Measurements from ENCODE around the gene AFF3.

Gene AFF3

GRCh38 chr2:100064165-100064564 lies 78.2 kb downstream of the AFF3 start:
- in situ Hi-C loops (cut with HindIII; ENCODE audit: low sequenced_read_pairs): no loop called here
- no peak for DNase-seq (ENCODE audit: low read depth, low spot score)
- TF ChIP-seq CTCF (IDR thresholded peaks at IDR 0.05; ENCODE audit: low read depth, low read length): no peak

GRCh38 chr2:100063459-100063953 lies 78.9 kb downstream of the AFF3 start:
- no peak overlapping the region for H3K4me3 ChIP-seq (ENCODE audit: low read depth, low read length)
- no peak for TF ChIP-seq CTCF (IDR thresholded peaks at IDR 0.05; ENCODE audit: low read depth, low read length)
- in situ Hi-C loops (cut with HindIII; ENCODE audit: low sequenced_read_pairs): no loop called here
- DNase-seq (ENCODE audit: low read depth, low spot score): no peak

More at GRCh38 chr2:100064165-100064564, 78.2 kb downstream of the AFF3 start:
- no peak overlapping the region for H3K4me3 ChIP-seq (ENCODE audit: low read depth, low read length)

GRCh38 chr2:100062336-100062735 lies 80.1 kb downstream of the AFF3 start:
- no peak overlapping the region for H3K4me3 ChIP-seq (ENCODE audit: low read depth, low read length)
- no peak for DNase-seq (ENCODE audit: low read depth, low spot score)
- in situ Hi-C loops (cut with HindIII; ENCODE audit: low sequenced_read_pairs): no loop called here
- TF ChIP-seq CTCF (IDR thresholded peaks at IDR 0.05; ENCODE audit: low read depth, low read length): no peak

- TF ChIP-seq CTCF (IDR thresholded peaks at IDR 0.05; ENCODE audit: low read depth, low read length): no peak
- in situ Hi-C loops (cut with HindIII; ENCODE audit: low sequenced_read_pairs): no loop called here
- DNase-seq (ENCODE audit: low read depth, low spot score): no peak
- H3K4me3 ChIP-seq (ENCODE audit: low read depth, low read length): no peak overlapping the region
Measured at GRCh38 chr2:100060875-100061274, 81.5 kb downstream of the AFF3 start.

GRCh38 chr2:100059638-100060037 lies 82.8 kb downstream of the AFF3 start:
- no peak for TF ChIP-seq CTCF (IDR thresholded peaks at IDR 0.05; ENCODE audit: low read depth, low read length)
- in situ Hi-C loops (cut with HindIII; ENCODE audit: low sequenced_read_pairs): no loop called here
- H3K4me3 ChIP-seq (ENCODE audit: low read depth, low read length): no peak overlapping the region
- no peak for DNase-seq (ENCODE audit: low read depth, low spot score)

GRCh38 chr2:100057901-100058261 lies 84.5 kb downstream of the AFF3 start:
- in situ Hi-C loops (cut with HindIII; ENCODE audit: low sequenced_read_pairs): no loop called here
- DNase-seq (ENCODE audit: low read depth, low spot score): peak; percentile 22

More at GRCh38 chr2:100057901-100058261, 84.5 kb downstream of the AFF3 start:
- no peak overlapping the region for H3K4me3 ChIP-seq (ENCODE audit: low read depth, low read length)
- TF ChIP-seq CTCF (IDR thresholded peaks at IDR 0.05; ENCODE audit: low read depth, low read length): no peak
